Measurements from ENCODE around the gene MYLK4. TPM values are rescaled to one million over a fixed set of nuclear protein-coding genes. Genes with fewer than 3 reads are reported as not detected.

MYLK4 gene
- total RNA-seq, 1 donor from 2014 or later = 1.0 TPM

DNA sequence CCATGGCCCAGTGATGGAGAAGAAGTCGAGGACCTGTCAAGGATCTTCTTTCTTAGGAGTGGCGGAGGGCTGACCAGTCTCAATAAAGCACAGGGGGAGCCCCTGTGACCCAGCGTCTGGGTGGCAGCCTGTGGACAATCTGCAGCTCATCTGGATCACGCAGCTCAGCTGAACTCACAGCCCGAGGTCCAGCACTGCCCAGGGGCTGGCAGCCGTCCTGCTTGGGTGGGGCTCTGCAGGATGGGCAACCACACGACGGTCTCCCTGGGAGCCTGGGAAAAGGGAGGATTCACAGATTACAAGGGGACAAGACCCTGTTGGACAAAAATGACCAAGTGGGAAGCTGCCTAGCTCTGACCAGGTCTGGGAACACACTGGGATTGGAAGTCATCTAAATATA, 110.8 kb downstream of the MYLK4 start:
- H3K4me3 Mint-ChIP-seq (ENCODE audit: unreplicated experiment) = no peak overlapping the region
- H3K4me1 Mint-ChIP-seq (ENCODE audit: unreplicated experiment) = peaks cover 9% of the 10 kb centered on the region
- peaks cover 18% of the 10 kb centered on the region for H3K27me3 Mint-ChIP-seq (ENCODE audit: unreplicated experiment)
- H3K27ac Mint-ChIP-seq (ENCODE audit: unreplicated experiment) = no peak overlapping the region
- no peak for DNase-seq (ENCODE audit: extremely low spot score, unreplicated experiment)
- TF ChIP-seq, protein P1, sequence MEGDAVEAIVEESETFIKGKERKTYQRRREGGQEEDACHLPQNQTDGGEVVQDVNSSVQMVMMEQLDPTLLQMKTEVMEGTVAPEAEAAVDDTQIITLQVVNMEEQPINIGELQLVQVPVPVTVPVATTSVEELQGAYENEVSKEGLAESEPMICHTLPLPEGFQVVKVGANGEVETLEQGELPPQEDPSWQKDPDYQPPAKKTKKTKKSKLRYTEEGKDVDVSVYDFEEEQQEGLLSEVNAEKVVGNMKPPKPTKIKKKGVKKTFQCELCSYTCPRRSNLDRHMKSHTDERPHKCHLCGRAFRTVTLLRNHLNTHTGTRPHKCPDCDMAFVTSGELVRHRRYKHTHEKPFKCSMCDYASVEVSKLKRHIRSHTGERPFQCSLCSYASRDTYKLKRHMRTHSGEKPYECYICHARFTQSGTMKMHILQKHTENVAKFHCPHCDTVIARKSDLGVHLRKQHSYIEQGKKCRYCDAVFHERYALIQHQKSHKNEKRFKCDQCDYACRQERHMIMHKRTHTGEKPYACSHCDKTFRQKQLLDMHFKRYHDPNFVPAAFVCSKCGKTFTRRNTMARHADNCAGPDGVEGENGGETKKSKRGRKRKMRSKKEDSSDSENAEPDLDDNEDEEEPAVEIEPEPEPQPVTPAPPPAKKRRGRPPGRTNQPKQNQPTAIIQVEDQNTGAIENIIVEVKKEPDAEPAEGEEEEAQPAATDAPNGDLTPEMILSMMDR (IDR thresholded peaks at IDR 0.05) = no peak
- no peaks in the 10 kb centered on the region for H3K9me3 Mint-ChIP-seq (ENCODE audit: unreplicated experiment)
- no peaks in the 10 kb centered on the region for H3K36me3 Mint-ChIP-seq (ENCODE audit: unreplicated experiment)

DNA sequence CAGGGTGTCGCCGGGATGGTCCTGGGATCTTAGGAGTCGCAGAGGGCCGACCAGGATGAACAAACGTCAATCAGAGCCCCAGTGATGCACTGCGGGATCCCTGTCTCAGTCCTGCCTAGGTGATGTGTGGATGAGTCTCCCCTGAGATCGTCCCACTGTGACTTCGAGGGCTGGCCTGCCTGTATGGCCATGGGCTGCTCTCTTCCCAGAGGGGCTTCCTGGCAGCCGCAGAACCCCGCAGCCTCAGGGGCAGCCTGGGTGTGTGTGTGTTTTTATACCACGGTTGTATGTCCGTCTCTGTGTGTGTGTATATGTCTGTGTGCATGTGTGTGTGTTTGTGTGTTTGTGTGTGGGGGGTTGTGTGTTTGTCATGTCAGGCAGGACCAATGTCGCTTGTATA, 111.6 kb downstream of the MYLK4 start:
- Mint-ChIP-seq H3K27ac (ENCODE audit: unreplicated experiment) (no peak overlapping the region), H3K9me3 (ENCODE audit: unreplicated experiment) (no peaks in the 10 kb centered on the region), H3K4me3 (ENCODE audit: unreplicated experiment) (no peak overlapping the region), H3K4me1 (ENCODE audit: unreplicated experiment) (peaks cover 16% of the 10 kb centered on the region), H3K27me3 (ENCODE audit: unreplicated experiment) (peaks cover 18% of the 10 kb centered on the region), H3K36me3 (ENCODE audit: unreplicated experiment) (no peaks in the 10 kb centered on the region)
- DNase-seq (ENCODE audit: extremely low spot score, unreplicated experiment) = no peak
- TF ChIP-seq, protein P1 (IDR thresholded peaks at IDR 0.05) = no peak

DNA sequence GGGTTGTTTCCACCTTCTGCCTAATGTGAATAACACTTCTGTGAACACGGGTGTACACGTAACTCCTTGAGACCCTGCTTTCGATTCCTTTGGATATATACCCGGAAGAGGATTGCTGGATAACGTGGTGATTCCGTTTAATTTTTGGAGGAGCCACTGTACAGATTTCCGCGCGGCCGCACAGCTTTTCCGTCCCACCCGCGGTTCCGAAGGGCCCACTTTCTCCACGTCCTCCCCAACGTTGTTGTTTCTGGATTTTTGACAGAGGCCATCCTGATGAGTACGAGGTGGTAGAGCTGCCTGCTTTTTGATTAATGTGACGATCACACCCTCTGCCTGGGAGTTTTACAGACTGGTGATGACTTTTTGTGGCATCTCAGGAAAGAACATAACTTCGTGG, 114.0 kb downstream of the MYLK4 start:
- no peak overlapping the region for H3K4me3 Mint-ChIP-seq (ENCODE audit: unreplicated experiment)
- TF ChIP-seq, protein P1 (IDR thresholded peaks at IDR 0.05) = no peak
- peaks cover 38% of the 10 kb centered on the region for H3K4me1 Mint-ChIP-seq (ENCODE audit: unreplicated experiment)
- H3K36me3 Mint-ChIP-seq (ENCODE audit: unreplicated experiment) = no peaks in the 10 kb centered on the region
- H3K9me3 Mint-ChIP-seq (ENCODE audit: unreplicated experiment) = no peaks in the 10 kb centered on the region
- H3K27me3 Mint-ChIP-seq (ENCODE audit: unreplicated experiment) = peaks cover 6% of the 10 kb centered on the region
- H3K27ac Mint-ChIP-seq (ENCODE audit: unreplicated experiment) = no peak overlapping the region
- no peak for DNase-seq (ENCODE audit: extremely low spot score, unreplicated experiment)

DNA sequence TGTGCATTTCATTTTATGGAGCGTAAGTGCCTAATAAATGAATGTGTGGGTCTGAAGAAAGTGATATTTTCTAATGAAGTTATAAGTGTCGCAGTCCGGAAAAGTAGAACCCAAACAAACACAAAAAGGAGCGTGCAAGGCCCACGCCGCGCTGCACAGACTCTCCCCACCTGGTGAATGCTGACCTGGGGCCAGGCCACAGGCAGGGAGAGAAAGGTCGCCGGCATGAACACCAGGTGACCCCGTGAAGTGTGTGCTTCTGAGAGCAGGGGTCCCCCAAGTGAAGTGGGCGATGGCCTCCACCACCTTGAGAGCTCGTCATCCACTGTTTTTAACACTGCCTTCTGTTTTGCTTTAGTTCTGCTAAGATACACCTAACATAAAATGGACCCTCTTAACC, 114.8 kb downstream of the MYLK4 start:
- Mint-ChIP-seq H3K4me1 (ENCODE audit: unreplicated experiment) (peaks cover 46% of the 10 kb centered on the region), H3K27ac (ENCODE audit: unreplicated experiment) (no peak overlapping the region), H3K4me3 (ENCODE audit: unreplicated experiment) (no peak overlapping the region), H3K9me3 (ENCODE audit: unreplicated experiment) (no peaks in the 10 kb centered on the region), H3K27me3 (ENCODE audit: unreplicated experiment) (no peaks in the 10 kb centered on the region), H3K36me3 (ENCODE audit: unreplicated experiment) (no peaks in the 10 kb centered on the region)
- TF ChIP-seq, protein P1 (IDR thresholded peaks at IDR 0.05) = no peak
- no peak for DNase-seq (ENCODE audit: extremely low spot score, unreplicated experiment)

DNA sequence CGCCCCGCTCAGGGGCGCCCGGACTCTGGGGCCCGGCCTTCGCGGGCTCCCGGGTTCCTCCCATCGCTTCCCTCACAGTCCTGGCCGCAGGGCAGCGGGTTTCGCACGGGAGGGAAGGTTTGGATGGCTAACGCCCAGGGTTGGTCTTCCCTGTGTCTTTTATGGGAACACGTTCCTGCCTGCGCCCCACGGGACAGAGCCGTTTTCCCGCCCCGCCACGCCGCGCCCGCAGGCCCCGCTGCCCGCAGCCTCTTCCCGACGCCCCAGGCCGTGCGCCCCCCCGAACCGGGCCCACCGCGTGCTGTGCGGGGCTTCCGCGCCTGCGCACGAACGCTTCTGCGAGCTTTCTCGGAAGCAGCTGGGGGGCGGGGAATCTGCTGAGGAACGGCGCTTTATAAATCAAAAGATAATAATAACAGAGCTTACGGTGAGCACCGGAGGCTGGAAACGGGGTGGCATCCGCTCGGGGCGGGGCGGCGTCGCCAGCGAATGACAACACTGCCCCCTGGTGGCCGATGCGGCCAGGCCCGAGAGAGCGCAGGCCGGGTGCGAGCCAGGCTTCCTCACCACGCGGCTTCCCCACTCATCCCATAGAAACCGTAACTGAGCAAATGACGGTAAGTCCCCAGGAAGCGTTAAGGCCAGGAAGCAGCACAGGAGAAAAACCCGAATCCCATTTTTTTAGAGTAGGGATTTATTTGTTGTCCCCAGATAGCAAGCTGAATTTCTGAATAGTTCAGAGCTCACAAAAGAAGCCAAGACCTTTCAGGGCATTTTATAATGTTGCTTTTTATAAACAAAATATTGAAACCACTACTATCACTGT, 116.4 kb downstream of the MYLK4 start:
- Mint-ChIP-seq H3K27ac (ENCODE audit: unreplicated experiment) (peak overlapping the region; percentile 86), H3K4me3 (ENCODE audit: unreplicated experiment) (peak overlapping the region; percentile 66), H3K4me1 (ENCODE audit: unreplicated experiment) (peaks cover 56% of the 10 kb centered on the region), H3K9me3 (ENCODE audit: unreplicated experiment) (no peaks in the 10 kb centered on the region), H3K27me3 (ENCODE audit: unreplicated experiment) (no peaks in the 10 kb centered on the region), H3K36me3 (ENCODE audit: unreplicated experiment) (no peaks in the 10 kb centered on the region)
- TF ChIP-seq, protein P1 (IDR thresholded peaks at IDR 0.05) = peak; percentile 99
- DNase-seq (ENCODE audit: extremely low spot score, unreplicated experiment) = peak; percentile 94
